ENCODE measurements around the gene SIGLEC7. TPM values are rescaled to one million over a fixed set of nuclear protein-coding genes. Genes with fewer than 3 reads are reported as not detected.

Gene SIGLEC7
- total and polyA plus RNA-seq, 10 of the 15 experiments (the other 5 are each of a cell fraction or from before 2014, with no cell fraction given): 0.15 TPM; not detected in 9

- Histone ChIP-seq H3K9ac (ENCODE audit: control insufficient read depth, insufficient read depth, low read length) (peak within 1 kb of the TSS; percentile 92), H3K27ac (ENCODE audit: control insufficient read depth, insufficient read depth) (peak within 1 kb of the TSS; percentile 66), H3K4me1 (ENCODE audit: control insufficient read depth, insufficient read depth, low read length) (no peaks in the 10 kb centered on the region), H4K20me1 (ENCODE audit: control insufficient read depth, insufficient read depth) (no peaks in the 10 kb centered on the region), H3K9me3 (replicated peaks; ENCODE audit: control insufficient read depth, insufficient read depth, low read length) (no peaks in the 10 kb centered on the region), H3K4me2 (ENCODE audit: control insufficient read depth, insufficient read depth) (peak within 1 kb of the TSS; percentile 93), H3K4me3 (peak within 1 kb of the TSS; percentile 93), H3K27me3 (replicated peaks in 1 of 2; ENCODE audit: control insufficient read depth in 2 of 2, insufficient read depth in 2 of 2, low read length in 1 of 2) (no peaks in the 10 kb centered on the region), H3K79me2 (ENCODE audit: control insufficient read depth, insufficient read depth, low read length) (peaks cover 15% of the 10 kb centered on the region), H3K36me3 (ENCODE audit: control insufficient read depth in 2 of 2, insufficient read depth in 2 of 2, low read length in 1 of 2) (peaks cover 2% of the 10 kb centered on the region in 2 experiments; a peak in 3 of 4 replicates), H2AFZ (ENCODE audit: control insufficient read depth, low read depth, low read length) (peak within 1 kb of the TSS; percentile 92)
- ChIA-PET SMC1A (ENCODE audit: uncharacterized antibody, unreplicated experiment) (no interaction called here), RAD21 (ENCODE audit: unreplicated experiment) (interaction anchor here (1.3 kb wide), 1 partner anchor 151 kb away, joined by 5 read pairs; no protein-coding TSS in a partner anchor), CTCF (interaction anchor here (0.6 to 1.9 kb wide), 6 partner anchors 12 to 796 kb away, joined by 3 to 12 read pairs (median 3); partner anchors contain the start of gene ZNF649), POLR2A (interaction anchor here (0.6 kb wide), 1 partner anchor 1537 kb away, joined by 3 read pairs; no protein-coding TSS in a partner anchor)
- BruUV-seq (replicated peaks): no TSS peak
- in situ Hi-C loops (cut with MboI) (loop anchor here (10.0 kb wide), 1 partner anchor 1083 kb away; the partner anchor contains the start of genes VRK3 and ZNF473), intact Hi-C loops (cut with micrococcal nuclease; ENCODE audit: unreplicated experiment) (no loop called here)
- ATAC-seq (peak; percentile 99), DNase-seq (ENCODE audit: low read depth, low spot score) (peak; percentile 97), FAIRE-seq (peak; percentile 93)
- under 1% methylated on average over 39 of the region's 43 CpGs for WGBS (ENCODE audit: insufficient coverage, insufficient replicate concordance, low lambda C conversion rate, missing lambda C conversion rate)
- TF ChIP-seq ATF7 (IDR thresholded peaks at IDR 0.05; ENCODE audit: low read depth): 0 out of 2 replicates have a peak, but pooled peaks have one; percentile 27
- TF ChIP-seq SPI1 (IDR thresholded peaks at IDR 0.05; ENCODE audit: borderline replicate concordance, insufficient read depth, low read depth, low read length): peak; percentile 54; the same call in 1 of the 2 replicates
- no peak; the same call in 1 of the 2 replicates for TF ChIP-seq GATAD2B (conservative IDR thresholded peaks at IDR 0.05; ENCODE audit: low read depth)
- TF ChIP-seq RUNX3 (IDR thresholded peaks at IDR 0.05; ENCODE audit: low read length): peak; percentile 63; the same call in 1 of the 2 replicates
- no peak for TF ChIP-seq CHD1 (IDR thresholded peaks at IDR 0.05; ENCODE audit: low read depth, low read length)
- peak; percentile 78 for TF ChIP-seq POLR2A (IDR thresholded peaks at IDR 0.05; ENCODE audit: low read depth, low read length)
- TF ChIP-seq SIN3A (IDR thresholded peaks at IDR 0.05; ENCODE audit: low read depth, low read length): peak; percentile 95
- TF ChIP-seq ZBED1 (IDR thresholded peaks at IDR 0.05; ENCODE audit: borderline replicate concordance): no peak
- 0 out of 2 replicates have a peak, but pooled peaks have one; percentile 8 for TF ChIP-seq PAX5 (IDR thresholded peaks at IDR 0.05; ENCODE audit: borderline replicate concordance, low read depth, low read length)
- TF ChIP-seq TARDBP (IDR thresholded peaks at IDR 0.05; ENCODE audit: borderline replicate concordance): peak; percentile 88
- TF ChIP-seq SMAD1 (IDR thresholded peaks at IDR 0.05; ENCODE audit: low read depth, partially characterized antibody): no peak
- no peak for TF ChIP-seq ZBTB11 (CRISPR knock-in tag; IDR thresholded peaks at IDR 0.05)
- TF ChIP-seq MLLT1 (IDR thresholded peaks at IDR 0.05): no peak
- TF ChIP-seq PRDM15 (CRISPR knock-in tag; IDR thresholded peaks at IDR 0.05): no peak
These were observed 33.9 kb upstream of the SIGLEC7 start, which contains the start of gene CTU1 for GRCh38 chr19:51108066-51108804. Gene CTU1, minus strand, starts transcription at chr19:51108409. Its CDS starts 3,840 bp downstream, at chr19:51104569.

Data from GM12878 (cell line).